Esophagus muscularis mucosa (tissue), 4 donors: ENCODE data around the gene FRMD4A. TPM values are rescaled to one million over a fixed set of nuclear protein-coding genes. Genes with fewer than 3 reads are reported as not detected.

ENCODE experiments used
- DNase-seq: peaks from one replicate; pipeline ENCODE4 v3.0.0-alpha.2; 2017; ENCODE audit errors: extremely low spot score
- H3K27ac ChIP-seq, 4 donors: fragments of 200-600 bp; sonication (generic); replicated peaks in 1 of 4; 1 replicate in 3 of 4; 2 replicates in 1 of 4; pipeline ENCODE4 v1.5.1; 2016 to 2019; ENCODE audit warnings: mild to moderate bottlenecking in 1 of 4
- H3K27me3 ChIP-seq, 4 donors: fragments of 200-600 bp; sonication (generic); one replicate each; pipeline versions ENCODE4 v1.5.1 to v1.6.0; 2016 to 2019
- H3K36me3 ChIP-seq, 4 donors: fragments of 200-600 bp; sonication (generic); one replicate each; pipeline ENCODE4 v1.5.1; 2016 to 2019
- H3K4me1 ChIP-seq, 4 donors: fragments of 200-600 bp; sonication (generic); one replicate each; pipeline ENCODE4 v1.5.1; 2016 to 2019
- H3K4me3 ChIP-seq, 4 donors: fragments of 200-600 bp; sonication (generic); 1 replicate in 2 of 4; 2 replicates in 2 of 4; pipeline ENCODE4 v1.5.1; 2016 to 2019; ENCODE audit warnings: mild to moderate bottlenecking in 4 of 4, moderate library complexity in 1 of 4
- H3K9me3 ChIP-seq, 4 donors: fragments of 200-600 bp; sonication (generic); 1 replicate in 3 of 4; 2 replicates in 1 of 4; pipeline ENCODE4 v1.5.1; 2016 to 2019
- CTCF ChIP-seq, 3 experiments: fragments of 200-600 bp in 2 of 3; fragments of 450-650 bp in 1 of 3; sonication (generic) in 2 of 3; IDR thresholded peaks; one replicate each; pipeline ENCODE4 v1.5.1; 2017 to 2019; ENCODE audit warnings: antibody characterized with exemption in 3 of 3, mild to moderate bottlenecking in 2 of 3, moderate library complexity in 1 of 3
- EP300 ChIP-seq: sonication (generic); formaldehyde crosslinking; IDR thresholded peaks from one replicate; pipeline ENCODE4 v1.6.1; 2017; ENCODE audit warnings: antibody characterized with exemption
- POLR2A ChIP-seq: fragments of 450-650 bp; IDR thresholded peaks from one replicate; pipeline ENCODE4 v1.6.1; 2017; ENCODE audit warnings: antibody characterized with exemption, moderate library complexity, mild to moderate bottlenecking, low read depth
- POLR2AphosphoS5 ChIP-seq, 2 donors: sonication (generic); formaldehyde crosslinking; IDR thresholded peaks; one replicate each; pipeline ENCODE4 v1.6.1; 2017; ENCODE audit warnings: antibody characterized with exemption in 2 of 2
- WGBS: methylation state at CpG from one replicate; pipeline ENCODE4 v1.1.5; 2018; 5-methylcytosine and 5-hydroxymethylcytosine counted together
- intact Hi-C: fragments of 100-400 bp; cut with DNase I; formaldehyde crosslinking; loops from one replicate; pipeline ENCODE4 v1.15.1; 2023
- total RNA-seq, 4 donors: library from RNA; depleted of rRNA; stranded (reverse); fragments of >200 nt; gene quantifications; one replicate each; pipeline versions ENCODE4 v1.1.0 to v1.2.1, GENCODE V29; 2016

The FRMD4A gene
- total RNA-seq, 4 donors from 2014 or later = 17.0 to 28.8 (median 21.8) TPM

GRCh38 chr10:13997650-13998049 is 333.1 kb downstream of the FRMD4A start:
- intact Hi-C loops = no loop called here
- TF ChIP-seq CTCF (IDR thresholded peaks at IDR 0.05) = no peak
- TF ChIP-seq EP300 = no peak
- TF ChIP-seq POLR2AphosphoS5 (IDR thresholded peaks at IDR 0.05) = no peak
- TF ChIP-seq POLR2A = no peak
- WGBS = 73% methylated on average over 2 of the region's 2 CpGs
- no peak overlapping the region for H3K27ac ChIP-seq
- H3K9me3 ChIP-seq = no peaks in the 10 kb centered on the region
- no peak for DNase-seq
- H3K4me1 ChIP-seq = peaks cover 6 to 19% (median 10%) of the 10 kb centered on the region in 4 donors
- H3K4me3 ChIP-seq = no peak overlapping the region
- H3K36me3 ChIP-seq = no peaks in the 10 kb centered on the region
- H3K27me3 ChIP-seq = no peaks in the 10 kb centered on the region

- no peak for DNase-seq
- no peak for TF ChIP-seq POLR2A
- no peak for TF ChIP-seq POLR2AphosphoS5 (IDR thresholded peaks at IDR 0.05)
- TF ChIP-seq CTCF (IDR thresholded peaks at IDR 0.05) = no peak
- TF ChIP-seq EP300 = no peak
- no peaks in the 10 kb centered on the region for H3K36me3 ChIP-seq
- H3K4me1 ChIP-seq = peaks cover 14 to 45% (median 30%) of the 10 kb centered on the region in 4 donors
- no peaks in the 10 kb centered on the region for H3K27me3 ChIP-seq
- WGBS = 52% methylated on average over 5 of the region's 5 CpGs
- intact Hi-C loops = no loop called here
- no peak overlapping the region for H3K27ac ChIP-seq
- no peak overlapping the region for H3K4me3 ChIP-seq
- no peaks in the 10 kb centered on the region for H3K9me3 ChIP-seq
Measured at GRCh38 chr10:13994932-13995331, 335.8 kb downstream of the FRMD4A start.

- H3K4me1 ChIP-seq = peaks cover 21 to 55% (median 34%) of the 10 kb centered on the region in 4 donors
- intact Hi-C loops = no loop called here
- H3K36me3 ChIP-seq = no peaks in the 10 kb centered on the region
- H3K9me3 ChIP-seq = no peaks in the 10 kb centered on the region
- DNase-seq = no peak
- H3K27ac ChIP-seq = peak overlapping the region in 1 of 4 donors; percentile 3
- no peaks in the 10 kb centered on the region for H3K27me3 ChIP-seq
- no peak for TF ChIP-seq POLR2AphosphoS5 (IDR thresholded peaks at IDR 0.05)
- no peak for TF ChIP-seq EP300
- TF ChIP-seq CTCF (IDR thresholded peaks at IDR 0.05) = no peak
- H3K4me3 ChIP-seq = no peak overlapping the region
- WGBS = 79% methylated on average over 3 of the region's 3 CpGs
Measured at GRCh38 chr10:13993673-13994089, 337.0 kb downstream of the FRMD4A start.

- no peak for DNase-seq
- TF ChIP-seq CTCF (IDR thresholded peaks at IDR 0.05) (no peak), POLR2AphosphoS5 (IDR thresholded peaks at IDR 0.05) (peak in 1 of 2 donors; percentile 40)
- no peaks in the 10 kb centered on the region for H3K9me3 ChIP-seq
- intact Hi-C loops = no loop called here
- no peak overlapping the region for H3K4me3 ChIP-seq
- 11% methylated on average over 2 of the region's 2 CpGs for WGBS
- H3K27ac ChIP-seq = peak overlapping the region in 2 of 4 donors; percentile 3 to 31
- peaks cover 21 to 57% (median 35%) of the 10 kb centered on the region in 4 donors for H3K4me1 ChIP-seq
- H3K27me3 ChIP-seq = no peaks in the 10 kb centered on the region
- no peaks in the 10 kb centered on the region for H3K36me3 ChIP-seq
Measured at GRCh38 chr10:13993169-13993568, 337.6 kb downstream of the FRMD4A start.

- Histone ChIP-seq H3K36me3 (no peaks in the 10 kb centered on the region), H3K27ac (peak overlapping the region; percentile 44 to 77 (median 73)), H3K9me3 (no peaks in the 10 kb centered on the region), H3K4me3 (peak overlapping the region in 2 of 4 donors; percentile 3 to 11), H3K27me3 (no peaks in the 10 kb centered on the region), H3K4me1 (peaks cover 26 to 60% (median 38%) of the 10 kb centered on the region in 4 donors)
- WGBS = 51% methylated on average over 5 of the region's 5 CpGs
- no peak for TF ChIP-seq POLR2A
- TF ChIP-seq CTCF (IDR thresholded peaks at IDR 0.05) = no peak
- peak in 1 of 2 donors; percentile 56 for TF ChIP-seq POLR2AphosphoS5 (IDR thresholded peaks at IDR 0.05)
- peak; percentile 56 for TF ChIP-seq EP300
- no peak for DNase-seq
- intact Hi-C loops = no loop called here
Measured at GRCh38 chr10:13991353-13991752, 339.4 kb downstream of the FRMD4A start.
